HepG2 (cell line): ENCODE data around the gene FBXO11. TPM values are rescaled to one million over a fixed set of nuclear protein-coding genes. Genes with fewer than 3 reads are reported as not detected.
"Not testable (repeated sequence)": the region's sequence is repeated elsewhere in the genome, so short reads cannot be mapped to it uniquely, and the experiment has no call there.

ENCODE experiments used
- ATAC-seq: fragments of 200-7000 bp; cut with Tn5 transposase; 3 replicates; pipeline ENCODE4 v1.9.1; 2020; ENCODE audit warnings: mild to moderate bottlenecking, moderate library complexity
- BruUV-seq: library from RNA; stranded (reverse); fragments of 400-500 nt; replicated peaks from 2 replicates; lab custom pipeline; 2021; lab: Mats Ljungman, UMichigan
- CTCF ChIA-PET: fragments of 300-600 bp; formaldehyde crosslinking; extraction: SDS; loops from one replicate; lab custom pipeline; 2021; ENCODE audit warnings: low total read pairs, inconsistent platforms, low intra/inter-chr PET ratio; lab: Yijun Ruan, JAX
- POLR2A ChIA-PET: fragments of 350-600 bp; sonication (Branson Sonifier 250); formaldehyde crosslinking; loops from one replicate; lab custom pipeline; 2020; ENCODE audit warnings: antibody characterized with exemption, inconsistent platforms; lab: Yijun Ruan, JAX
- DNase-seq: peaks from one replicate; pipeline ENCODE4 v3.0.0-alpha.2; 2015; ENCODE audit warnings: low spot score
- FAIRE-seq: peaks from 3 replicates; lab custom pipeline; 2011; peaks lifted over from hg19 to GRCh38; lab: Jason Lieb, UNC
- H2AFZ ChIP-seq: one replicate; pipeline ENCODE4 v1.6.1; 2011; ENCODE audit warnings: low read length, inconsistent platforms
- H3K27ac ChIP-seq: fragments of 300-600 bp; 3 replicates; pipeline ENCODE4 v1.8.0; 2011; ENCODE audit warnings: mixed run types, mild to moderate bottlenecking, mixed read lengths, low read length, inconsistent platforms; ENCODE audit not compliant: insufficient read depth; ENCODE audit errors: extremely low read length
- H3K27me3 ChIP-seq, 2 experiments: fragments of 200-600 bp in 1 of 2; 2 replicates in 1 of 2; 3 replicates in 1 of 2; pipeline versions ENCODE4 v1.6.0 to v1.8.0; 2011; ENCODE audit warnings: low read length in 2 of 2, mild to moderate bottlenecking in 2 of 2, moderate library complexity in 2 of 2, inconsistent platforms in 1 of 2; ENCODE audit not compliant: insufficient read depth in 2 of 2, control insufficient read depth in 1 of 2
- H3K36me3 ChIP-seq, 2 experiments: fragments of 200-600 bp in 1 of 2; replicated peaks in 1 of 2; 2 replicates in 1 of 2; 3 replicates in 1 of 2; pipeline versions ENCODE4 v1.5.1 to v1.8.0; 2011; ENCODE audit warnings: low read length in 2 of 2, inconsistent platforms in 1 of 2; ENCODE audit not compliant: insufficient read depth in 2 of 2, control insufficient read depth in 1 of 2
- H3K4me1 ChIP-seq: 2 replicates; pipeline ENCODE4 v1.5.1; 2012; ENCODE audit warnings: low read length, inconsistent platforms; ENCODE audit not compliant: insufficient read depth
- H3K4me2 ChIP-seq: 2 replicates; pipeline ENCODE4 v1.6.0; 2011; ENCODE audit warnings: low read depth, low read length, inconsistent platforms
- H3K4me3 ChIP-seq, 3 experiments: fragments of 200-600 bp in 1 of 3; sonication (generic), shearing (Covaris generic) in 1 of 3; replicated peaks in 1 of 3; 2 replicates each; pipeline ENCODE4 v1.5.1; 2011 to 2016; ENCODE audit warnings: low read length in 3 of 3, inconsistent platforms in 2 of 3, low read depth in 2 of 3, mild to moderate bottlenecking in 2 of 3, control low read depth in 1 of 3, mixed read lengths in 1 of 3; ENCODE audit not compliant: insufficient read depth in 1 of 3
- H3K79me2 ChIP-seq: one replicate; pipeline ENCODE4 v1.6.1; 2011; ENCODE audit warnings: low read length, inconsistent platforms; ENCODE audit not compliant: insufficient read depth
- H3K9ac ChIP-seq: 2 replicates; pipeline ENCODE4 v1.6.0; 2011; ENCODE audit warnings: mild to moderate bottlenecking, low read depth, low read length, inconsistent platforms; ENCODE audit not compliant: insufficient read depth
- H3K9me3 ChIP-seq: 2 replicates; pipeline ENCODE4 v1.5.1; 2012; ENCODE audit warnings: mild to moderate bottlenecking, low read length
- H4K20me1 ChIP-seq: 2 replicates; pipeline ENCODE4 v1.6.0; 2011; ENCODE audit warnings: inconsistent platforms, mild to moderate bottlenecking, low read length, moderate library complexity; ENCODE audit not compliant: insufficient read depth
- GATAD1 ChIP-seq: IDR thresholded peaks from 2 replicates; pipeline ENCODE4 v1.6.1; 2016; ENCODE audit warnings: missing genetic modification reagents, missing compliant biosample characterization
- HMGXB4 ChIP-seq, 2 experiments: sonication (generic) in 1 of 2; formaldehyde crosslinking in 1 of 2; IDR thresholded peaks; 2 replicates each; pipeline versions ENCODE4 v1.4.0 to v1.6.1; 2018 to 2020; ENCODE audit warnings: missing genetic modification reagents in 2 of 2, borderline replicate concordance in 1 of 2, low read depth in 1 of 2, mild to moderate bottlenecking in 1 of 2, missing biosample characterization in 1 of 2
- POGZ ChIP-seq: sonication (generic); formaldehyde crosslinking; IDR thresholded peaks from 2 replicates; pipeline ENCODE4 v1.4.0; 2020; ENCODE audit warnings: mild to moderate bottlenecking, missing genetic modification reagents
- SALL1 ChIP-seq: sonication (generic); formaldehyde crosslinking; IDR thresholded peaks from 2 replicates; pipeline ENCODE4 v1.8.0; 2022; ENCODE audit warnings: mild to moderate bottlenecking, missing genetic modification reagents
- ZBTB38 ChIP-seq: sonication (generic); formaldehyde crosslinking; IDR thresholded peaks from 2 replicates; pipeline ENCODE4 v1.5.1; 2020; ENCODE audit warnings: mild to moderate bottlenecking, missing genetic modification reagents
- ZMYM2 ChIP-seq: sonication (generic); formaldehyde crosslinking; IDR thresholded peaks from 2 replicates; pipeline ENCODE4 v1.8.0; 2022; ENCODE audit warnings: mild to moderate bottlenecking, missing genetic modification reagents
- ZMYM3 ChIP-seq: sonication (generic); formaldehyde crosslinking; IDR thresholded peaks from 2 replicates; pipeline ENCODE4 v1.5.1; 2020; ENCODE audit warnings: mild to moderate bottlenecking, missing genetic modification reagents
- ZNF770 ChIP-seq: sonication (generic); formaldehyde crosslinking; IDR thresholded peaks from 2 replicates; pipeline ENCODE4 v1.5.0; 2020; ENCODE audit warnings: mild to moderate bottlenecking, missing genetic modification reagents
- WGBS: methylation state at CpG from one replicate; pipeline ENCODE4 v1.1.6; 2017; ENCODE audit warnings: low lambda C conversion rate; 5-methylcytosine and 5-hydroxymethylcytosine counted together
- in situ Hi-C: cut with HindIII; loops from 2 replicates; pipeline ENCODE4 v1.10.0; 2017; ENCODE audit warnings: low pct_unique_long_range_greater_than_20kb; ENCODE audit not compliant: extremely low pct_ligation_motif_present
- intact Hi-C: fragments of 100-400 bp; cut with micrococcal nuclease; formaldehyde crosslinking; loops from one replicate; pipeline ENCODE4 v1.10.0; 2022; ENCODE audit not compliant: unreplicated experiment
- polyA plus RNA-seq, 8 experiments: library from polyadenylated mRNA; depleted of rRNA in 3 of 8; stranded (reverse) in 7 of 8; unstranded in 1 of 8; fragments of >200 nt; fragmentation: Illumina TruSeq in 4 of 8; extraction: Trizol in 4 of 8; gene quantifications; 2 replicates each; pipeline versions ENCODE4 v1.2.1 to v1.2.3, GENCODE V29; 2011 to 2016; ENCODE audit warnings: low read depth in 4 of 8, missing spikeins in 1 of 8, mixed read lengths in 1 of 8; ENCODE audit not compliant: insufficient read depth in 1 of 8
- total RNA-seq, 5 experiments: library from RNA; depleted of rRNA; stranded (reverse); fragments of >200 nt; fragmentation: Illumina TruSeq; extraction: Trizol; gene quantifications; 2 replicates each; pipeline ENCODE4 v1.2.3, GENCODE V29; 2016; ENCODE audit warnings: low read depth in 1 of 5
- TF ChIP-seq, protein P1 (sequence below): sonication (generic); formaldehyde crosslinking; IDR thresholded peaks from 2 replicates; pipeline ENCODE4 v1.4.0; 2020; ENCODE audit warnings: missing genetic modification reagents

Gene FBXO11
- total and polyA plus RNA-seq, 2 of the 13 experiments (the other 11 are each of a cell fraction or from before 2014, with no cell fraction given) = 27.9 to 47.6 TPM

DNA sequence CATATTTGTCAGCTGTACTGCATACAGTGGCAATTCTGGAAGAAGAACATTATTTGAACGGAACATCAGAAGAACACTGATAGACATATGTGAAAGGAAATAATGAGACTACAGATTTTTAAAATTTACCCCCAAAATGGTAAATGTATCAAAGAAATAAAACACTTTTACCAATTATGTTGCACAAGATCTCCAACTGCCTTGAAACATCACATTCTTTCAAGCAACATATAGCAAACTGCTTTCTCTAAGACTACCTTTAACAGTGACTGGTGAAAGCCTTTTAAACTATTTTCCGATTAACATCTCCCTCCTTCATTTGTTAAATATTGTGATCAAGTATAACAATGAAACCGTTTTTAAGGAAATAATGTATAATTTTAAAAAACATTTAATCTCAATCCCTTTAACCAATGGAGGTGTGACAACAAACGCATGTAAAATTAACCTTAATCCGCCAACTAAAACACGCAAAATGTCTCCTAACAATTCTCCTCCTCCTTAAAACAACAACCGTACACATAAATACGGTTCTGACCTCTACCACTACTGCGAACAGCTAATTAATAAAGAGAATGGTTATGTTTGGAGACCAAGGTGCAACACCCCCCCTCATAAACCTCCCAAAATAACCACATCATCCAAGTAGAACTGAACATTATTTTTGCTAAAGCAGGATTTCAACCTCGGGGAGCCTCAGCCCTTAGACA is 2.4 kb downstream of the FBXO11 start (continued):
- TF ChIP-seq HMGXB4 (CRISPR knock-in tag; IDR thresholded peaks at IDR 0.05; ENCODE audit: borderline replicate concordance in 1 of 2, low read depth in 1 of 2) (0 out of 4 replicates have a peak, but pooled peaks of 1 of the 2 experiments have one; percentile 10), GATAD1 (CRISPR knock-in tag) (no peak)

GRCh38 chr2:47901892-47902291 is 4.4 kb downstream of the FBXO11 start:
- intact Hi-C loops = loop anchor here (10.0 kb wide), 2 partner anchors 117 to 323 kb away; partner anchors contain the start of gene MSH6
- 95% methylated on average over 13 of the region's 13 CpGs for WGBS
- H3K36me3 ChIP-seq, H3K4me3 ChIP-seq, H3K9ac ChIP-seq, H3K27me3 ChIP-seq, BruUV-seq, H2AFZ ChIP-seq, in situ Hi-C loops, CTCF ChIA-PET, DNase-seq, FAIRE-seq, ATAC-seq, H3K4me2 ChIP-seq, POLR2A ChIA-PET: not testable (repeated sequence)
- Histone ChIP-seq H3K4me1 (peaks cover 39% of the 10 kb centered on the region), H4K20me1 (peaks cover 42% of the 10 kb centered on the region), H3K79me2 (peaks cover 78% of the 10 kb centered on the region)
- TF ChIP-seq SALL1 (CRISPR knock-in tag) (peak; percentile 20; the same call in 1 of the 2 replicates), ZMYM2 (CRISPR knock-in tag) (peak; percentile 73), ZBTB38 (peak; percentile 83), ZMYM3 (CRISPR knock-in tag) (peak; percentile 53; the same call in 1 of the 2 replicates), POGZ (peak; percentile 51; the same call in 1 of the 2 replicates), ZNF770 (CRISPR knock-in tag) (peak; percentile 90)
- TF ChIP-seq, protein P1, sequence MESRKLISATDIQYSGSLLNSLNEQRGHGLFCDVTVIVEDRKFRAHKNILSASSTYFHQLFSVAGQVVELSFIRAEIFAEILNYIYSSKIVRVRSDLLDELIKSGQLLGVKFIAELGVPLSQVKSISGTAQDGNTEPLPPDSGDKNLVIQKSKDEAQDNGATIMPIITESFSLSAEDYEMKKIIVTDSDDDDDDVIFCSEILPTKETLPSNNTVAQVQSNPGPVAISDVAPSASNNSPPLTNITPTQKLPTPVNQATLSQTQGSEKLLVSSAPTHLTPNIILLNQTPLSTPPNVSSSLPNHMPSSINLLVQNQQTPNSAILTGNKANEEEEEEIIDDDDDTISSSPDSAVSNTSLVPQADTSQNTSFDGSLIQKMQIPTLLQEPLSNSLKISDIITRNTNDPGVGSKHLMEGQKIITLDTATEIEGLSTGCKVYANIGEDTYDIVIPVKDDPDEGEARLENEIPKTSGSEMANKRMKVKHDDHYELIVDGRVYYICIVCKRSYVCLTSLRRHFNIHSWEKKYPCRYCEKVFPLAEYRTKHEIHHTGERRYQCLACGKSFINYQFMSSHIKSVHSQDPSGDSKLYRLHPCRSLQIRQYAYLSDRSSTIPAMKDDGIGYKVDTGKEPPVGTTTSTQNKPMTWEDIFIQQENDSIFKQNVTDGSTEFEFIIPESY = peak; percentile 94
- TF ChIP-seq, all 625 proteins: peak for 7; not testable (repeated sequence) for 618
- not testable (repeated sequence) for H3K27ac ChIP-seq, H3K9me3 ChIP-seq
